Upper lobe of right lung (tissue), 1 donor: ENCODE data around the gene PRKG1. TPM values are rescaled to one million over a fixed set of nuclear protein-coding genes. Genes with fewer than 3 reads are reported as not detected.

ENCODE experiments used
- ATAC-seq: fragments of 200-7000 bp; cut with Tn5 transposase; one replicate; pipeline ENCODE4 v1.9.1; 2020; ENCODE audit warnings: mild to moderate bottlenecking, moderate library complexity
- DNase-seq: peaks from one replicate; pipeline ENCODE4 v3.0.0-alpha.2; 2020
- H3K27ac ChIP-seq: fragments of 200-600 bp; one replicate; pipeline ENCODE4 v1.8.0; 2022
- H3K27me3 ChIP-seq: fragments of 200-600 bp; one replicate; pipeline ENCODE4 v1.8.0; 2022; ENCODE audit warnings: mild to moderate bottlenecking
- H3K36me3 ChIP-seq: fragments of 200-600 bp; one replicate; pipeline ENCODE4 v1.8.0; 2022
- H3K4me1 ChIP-seq: fragments of 200-600 bp; one replicate; pipeline ENCODE4 v1.8.0; 2022
- H3K4me3 ChIP-seq: fragments of 200-600 bp; one replicate; pipeline ENCODE4 v1.8.0; 2022; ENCODE audit warnings: mild to moderate bottlenecking
- H3K9me3 ChIP-seq: fragments of 200-600 bp; one replicate; pipeline ENCODE4 v1.8.0; 2022
- intact Hi-C: fragments of 100-400 bp; cut with DNase I; formaldehyde crosslinking; loops from one replicate; pipeline ENCODE4 v1.11.0; 2022
- total RNA-seq: library from RNA; stranded (reverse); fragmentation: NEBNext Ultra II Directional; extraction: Animal tissue kit (Norgen Biotek cat#: 25700); gene quantifications from one replicate; pipeline ENCODE4 v1.2.1, GENCODE V29; 2021
- TF ChIP-seq, protein P1 (sequence below): fragments of 200-600 bp; IDR thresholded peaks from one replicate; pipeline ENCODE4 v1.8.0; 2022; ENCODE audit warnings: antibody characterized with exemption
- donor health status: DM: no; HTN: yes; CAD: no; lungs with severe emphysema.

The PRKG1 gene
- total RNA-seq, 1 donor from 2014 or later = 30.0 TPM

DNA sequence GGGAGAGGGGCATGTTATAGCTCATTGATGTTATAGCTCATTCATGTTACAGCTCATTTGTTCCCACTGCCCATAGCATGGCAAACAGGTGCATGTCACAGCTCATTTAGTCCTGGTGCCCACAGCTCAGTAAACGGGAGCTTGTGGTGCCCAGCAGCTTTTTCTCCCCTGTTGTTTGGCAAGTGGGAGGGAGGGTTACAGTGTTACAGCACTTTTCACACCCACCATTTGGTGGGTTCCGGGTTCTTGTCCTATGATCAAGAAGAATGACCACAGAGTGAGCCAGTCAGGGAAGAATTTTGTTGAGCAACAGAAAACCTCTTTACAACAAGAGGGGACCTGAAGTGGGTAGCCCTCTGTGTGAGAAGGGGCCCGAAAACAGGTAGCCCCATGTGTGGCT is 787.9 kb downstream of the PRKG1 start:
- Histone ChIP-seq H3K36me3 (no peaks in the 10 kb centered on the region), H3K27me3 (no peaks in the 10 kb centered on the region), H3K9me3 (no peaks in the 10 kb centered on the region), H3K4me3 (no peak overlapping the region), H3K4me1 (peaks cover 11% of the 10 kb centered on the region), H3K27ac (no peak overlapping the region)
- TF ChIP-seq, protein P1, sequence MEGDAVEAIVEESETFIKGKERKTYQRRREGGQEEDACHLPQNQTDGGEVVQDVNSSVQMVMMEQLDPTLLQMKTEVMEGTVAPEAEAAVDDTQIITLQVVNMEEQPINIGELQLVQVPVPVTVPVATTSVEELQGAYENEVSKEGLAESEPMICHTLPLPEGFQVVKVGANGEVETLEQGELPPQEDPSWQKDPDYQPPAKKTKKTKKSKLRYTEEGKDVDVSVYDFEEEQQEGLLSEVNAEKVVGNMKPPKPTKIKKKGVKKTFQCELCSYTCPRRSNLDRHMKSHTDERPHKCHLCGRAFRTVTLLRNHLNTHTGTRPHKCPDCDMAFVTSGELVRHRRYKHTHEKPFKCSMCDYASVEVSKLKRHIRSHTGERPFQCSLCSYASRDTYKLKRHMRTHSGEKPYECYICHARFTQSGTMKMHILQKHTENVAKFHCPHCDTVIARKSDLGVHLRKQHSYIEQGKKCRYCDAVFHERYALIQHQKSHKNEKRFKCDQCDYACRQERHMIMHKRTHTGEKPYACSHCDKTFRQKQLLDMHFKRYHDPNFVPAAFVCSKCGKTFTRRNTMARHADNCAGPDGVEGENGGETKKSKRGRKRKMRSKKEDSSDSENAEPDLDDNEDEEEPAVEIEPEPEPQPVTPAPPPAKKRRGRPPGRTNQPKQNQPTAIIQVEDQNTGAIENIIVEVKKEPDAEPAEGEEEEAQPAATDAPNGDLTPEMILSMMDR = no peak
- intact Hi-C loops = no loop called here
- ATAC-seq = no peak
- DNase-seq = no peak

DNA sequence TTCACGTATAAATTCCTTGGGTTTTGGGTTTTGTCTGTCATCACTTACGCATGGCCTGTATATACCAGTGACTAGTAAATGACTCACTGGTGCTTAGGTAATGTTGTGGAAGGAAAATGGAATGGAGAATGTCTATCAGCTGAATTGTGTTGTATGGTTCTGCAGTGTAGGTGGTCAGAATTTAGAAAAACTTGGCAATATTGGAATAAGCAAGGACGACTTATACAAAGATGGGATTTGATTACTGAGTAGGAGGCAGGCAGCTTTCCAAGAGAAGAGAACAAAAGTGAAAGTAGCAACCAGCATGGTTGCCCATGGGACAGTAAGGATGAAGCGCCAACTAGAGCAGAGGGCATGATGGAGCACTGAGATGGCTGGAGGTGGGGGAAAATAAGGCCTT is 793.7 kb downstream of the PRKG1 start:
- Histone ChIP-seq H3K4me1 (no peaks in the 10 kb centered on the region), H3K27me3 (no peaks in the 10 kb centered on the region), H3K9me3 (no peaks in the 10 kb centered on the region), H3K4me3 (no peak overlapping the region), H3K27ac (no peak overlapping the region), H3K36me3 (no peaks in the 10 kb centered on the region)
- intact Hi-C loops = no loop called here
- DNase-seq (no peak), ATAC-seq (no peak)
- TF ChIP-seq, protein P1 = no peak

DNA sequence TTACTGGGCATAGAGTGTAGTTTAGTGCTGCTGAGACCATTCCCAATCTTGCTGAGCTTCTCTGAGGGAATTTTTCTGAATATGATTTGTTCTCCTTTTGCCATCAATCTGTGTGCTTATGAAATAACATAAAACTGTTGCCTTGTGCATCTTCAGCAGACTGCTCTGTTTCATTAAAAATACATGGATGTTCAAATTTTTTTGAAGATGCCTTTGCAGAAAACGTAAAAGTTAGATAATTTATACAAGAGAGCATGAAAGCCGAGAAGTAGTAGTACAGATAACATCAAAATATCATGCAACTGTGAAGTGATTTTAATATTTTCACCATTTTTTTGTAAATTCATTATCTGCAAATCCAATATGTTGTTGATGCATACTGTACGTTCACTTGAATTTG is 799.8 kb downstream of the PRKG1 start:
- intact Hi-C loops = no loop called here
- no peaks in the 10 kb centered on the region for H3K9me3 ChIP-seq
- TF ChIP-seq, protein P1 = no peak
- H3K36me3 ChIP-seq = no peaks in the 10 kb centered on the region
- no peak overlapping the region for H3K27ac ChIP-seq
- no peak overlapping the region for H3K4me3 ChIP-seq
- DNase-seq = no peak
- H3K27me3 ChIP-seq = no peaks in the 10 kb centered on the region
- no peak for ATAC-seq
- no peaks in the 10 kb centered on the region for H3K4me1 ChIP-seq

DNA sequence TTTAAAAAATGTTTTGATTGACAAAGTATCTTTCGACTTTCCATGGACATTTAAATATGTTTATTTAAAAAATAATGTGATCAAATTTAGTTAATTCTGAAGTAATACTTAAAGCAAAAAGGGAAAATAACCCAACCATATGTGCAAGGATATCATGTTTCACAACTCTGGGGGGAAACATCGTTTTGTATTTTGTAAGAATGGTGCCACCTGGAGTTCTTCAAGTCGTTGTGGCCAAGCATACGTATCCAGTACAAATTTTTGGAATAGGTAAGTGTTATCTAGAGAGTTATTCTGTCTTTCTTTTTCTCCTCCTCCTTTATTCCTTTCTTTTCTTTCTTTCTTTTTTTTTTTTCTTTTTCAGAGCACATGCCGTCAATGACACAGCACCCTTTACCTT is 801.3 kb downstream of the PRKG1 start:
- Histone ChIP-seq H3K27me3 (no peaks in the 10 kb centered on the region), H3K27ac (no peak overlapping the region), H3K4me3 (no peak overlapping the region), H3K9me3 (no peaks in the 10 kb centered on the region), H3K36me3 (no peaks in the 10 kb centered on the region), H3K4me1 (no peaks in the 10 kb centered on the region)
- TF ChIP-seq, protein P1 = no peak
- DNase-seq (no peak), ATAC-seq (no peak)
- intact Hi-C loops = no loop called here

GRCh38 chr10:51876503-51876902 is 802.2 kb downstream of the PRKG1 start:
- no peak overlapping the region for H3K27ac ChIP-seq
- H3K4me3 ChIP-seq = no peak overlapping the region
- intact Hi-C loops = no loop called here
- no peaks in the 10 kb centered on the region for H3K9me3 ChIP-seq
- H3K27me3 ChIP-seq = no peaks in the 10 kb centered on the region
- H3K36me3 ChIP-seq = no peaks in the 10 kb centered on the region
- TF ChIP-seq, protein P1 = no peak
- no peaks in the 10 kb centered on the region for H3K4me1 ChIP-seq
- no peak for ATAC-seq
- DNase-seq = no peak

GRCh38 chr10:51876979-51877378 is 802.7 kb downstream of the PRKG1 start:
- no peaks in the 10 kb centered on the region for H3K36me3 ChIP-seq
- H3K27me3 ChIP-seq = no peaks in the 10 kb centered on the region
- intact Hi-C loops = no loop called here
- H3K4me3 ChIP-seq = no peak overlapping the region
- H3K4me1 ChIP-seq = no peaks in the 10 kb centered on the region
- ATAC-seq (no peak), DNase-seq (no peak)
- H3K9me3 ChIP-seq = no peaks in the 10 kb centered on the region
- TF ChIP-seq, protein P1 = no peak
- H3K27ac ChIP-seq = no peak overlapping the region
